ENCODE results near the gene ADAM11. TPM values are rescaled to one million over a fixed set of nuclear protein-coding genes. Genes with fewer than 3 reads are reported as not detected.

Gene ADAM11
- total RNA-seq, 2 donors from 2014 or later = 0.41 to 5.7 TPM

DNA sequence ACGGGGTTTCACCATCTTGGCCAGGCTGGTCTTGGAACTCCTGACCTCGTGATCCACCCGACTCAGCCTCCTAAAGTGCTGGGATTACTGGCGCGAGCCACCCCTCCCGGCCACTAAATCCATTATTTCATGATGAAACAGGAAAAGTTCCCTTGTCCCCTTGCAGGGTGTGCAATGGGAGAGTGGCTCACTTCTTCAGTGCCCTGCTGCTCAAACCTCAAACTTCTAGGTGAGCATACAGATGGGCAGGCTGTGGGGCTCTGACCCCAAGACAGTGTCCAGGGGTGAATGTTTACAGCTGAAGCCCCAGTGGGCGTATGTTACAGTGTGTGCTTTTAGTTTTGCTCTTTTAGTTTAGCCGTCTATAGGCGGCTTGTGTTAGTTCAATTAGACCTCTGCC, 36.6 kb downstream of the ADAM11 start:
- no peaks in the 10 kb centered on the region for H3K27me3 ChIP-seq (replicated peaks; ENCODE audit: insufficient read depth)
- peak overlapping the region; percentile 81 to 88 for H3K27ac ChIP-seq
- DNase-seq (ENCODE audit: low spot score) (no peak), ATAC-seq (ENCODE audit: insufficient number of reproducible peaks, low FRiP score, low read depth) (no peak)
- peaks cover 11 to 55% of the 10 kb centered on the region in 2 donors for H3K4me1 ChIP-seq (ENCODE audit: control insufficient read depth in 1 of 2, low read depth in 2 of 2)
- H3K4me3 ChIP-seq = peak overlapping the region; percentile 64
- H3K9me3 ChIP-seq = no peaks in the 10 kb centered on the region
- H3K36me3 ChIP-seq = no peaks in the 10 kb centered on the region
- TF ChIP-seq CTCF (IDR thresholded peaks at IDR 0.05) = no peak

- no peak for ATAC-seq (ENCODE audit: insufficient number of reproducible peaks, low FRiP score, low read depth)
- Histone ChIP-seq H3K27me3 (replicated peaks; ENCODE audit: insufficient read depth) (no peaks in the 10 kb centered on the region), H3K4me1 (ENCODE audit: control insufficient read depth in 1 of 2, low read depth in 2 of 2) (peaks cover 11 to 57% of the 10 kb centered on the region in 2 donors), H3K4me3 (peak overlapping the region; percentile 64), H3K27ac (peak overlapping the region; percentile 81 to 88), H3K36me3 (no peaks in the 10 kb centered on the region), H3K9me3 (no peaks in the 10 kb centered on the region)
- TF ChIP-seq CTCF (IDR thresholded peaks at IDR 0.05) = no peak
- no peak for DNase-seq (ENCODE audit: low spot score)
Measured at GRCh38 chr17:44795928-44796327, 37.1 kb downstream of the ADAM11 start.

GRCh38 chr17:44796731-44797130, 37.9 kb downstream of the ADAM11 start:
- Histone ChIP-seq H3K4me3 (peak overlapping the region; percentile 64), H3K27me3 (replicated peaks; ENCODE audit: insufficient read depth) (no peaks in the 10 kb centered on the region), H3K4me1 (ENCODE audit: control insufficient read depth in 1 of 2, low read depth in 2 of 2) (peaks cover 11 to 65% of the 10 kb centered on the region in 2 donors), H3K36me3 (no peaks in the 10 kb centered on the region), H3K27ac (peak overlapping the region; percentile 81 to 88), H3K9me3 (no peaks in the 10 kb centered on the region)
- no peak for TF ChIP-seq CTCF (IDR thresholded peaks at IDR 0.05)
- no peak for ATAC-seq (ENCODE audit: insufficient number of reproducible peaks, low FRiP score, low read depth)
- DNase-seq (ENCODE audit: low spot score) = no peak

DNA sequence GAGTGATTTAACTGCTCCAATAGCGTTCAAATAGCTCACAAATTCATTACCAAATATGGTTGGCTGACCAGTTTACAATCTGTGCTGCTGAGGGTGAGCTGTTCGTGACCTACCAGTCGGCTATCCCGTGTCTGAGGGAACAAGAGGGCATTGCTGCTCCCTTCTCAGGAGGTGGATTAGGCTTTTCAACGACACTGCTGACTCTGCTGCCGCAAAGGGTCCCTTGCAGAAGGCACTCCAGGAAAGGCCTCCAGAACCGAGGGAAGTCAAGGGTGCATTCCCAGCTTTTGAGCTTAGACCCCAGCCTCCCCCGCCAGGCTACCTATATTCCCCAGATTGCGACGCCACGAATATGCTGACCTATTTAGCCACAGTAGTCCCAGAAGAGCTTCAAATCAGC, 39.0 kb downstream of the ADAM11 start:
- Histone ChIP-seq H3K4me1 (ENCODE audit: control insufficient read depth in 1 of 2, low read depth in 2 of 2) (peaks cover 16 to 76% of the 10 kb centered on the region in 2 donors), H3K27ac (peak overlapping the region; percentile 81 to 88), H3K9me3 (no peaks in the 10 kb centered on the region), H3K4me3 (peak overlapping the region; percentile 64), H3K27me3 (replicated peaks; ENCODE audit: insufficient read depth) (no peaks in the 10 kb centered on the region), H3K36me3 (no peaks in the 10 kb centered on the region)
- DNase-seq (ENCODE audit: low spot score) = no peak
- peak; percentile 31 for ATAC-seq (ENCODE audit: insufficient number of reproducible peaks, low FRiP score, low read depth)
- TF ChIP-seq CTCF (IDR thresholded peaks at IDR 0.05) = no peak

DNA sequence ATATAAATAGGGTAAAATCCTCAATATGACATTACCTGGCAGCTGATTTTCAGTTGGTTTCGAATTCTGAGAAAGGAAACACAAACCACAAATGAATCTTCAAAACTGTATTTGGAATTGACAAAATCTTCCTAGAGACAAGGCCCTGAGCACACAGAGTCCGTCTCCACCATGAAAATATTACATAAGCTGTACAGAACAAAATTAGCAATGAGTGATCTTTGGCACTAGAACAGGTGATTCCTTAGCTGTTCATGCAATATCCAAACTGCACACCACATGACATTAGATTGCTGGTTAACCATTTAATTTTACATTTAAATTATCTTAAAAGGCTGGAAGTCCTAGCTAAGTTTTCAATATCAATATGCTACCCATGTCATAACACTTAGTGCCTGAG, 39.6 kb downstream of the ADAM11 start:
- peak overlapping the region; percentile 81 to 88 for H3K27ac ChIP-seq
- no peak for TF ChIP-seq CTCF (IDR thresholded peaks at IDR 0.05)
- H3K36me3 ChIP-seq = no peaks in the 10 kb centered on the region
- H3K9me3 ChIP-seq = no peaks in the 10 kb centered on the region
- ATAC-seq (ENCODE audit: insufficient number of reproducible peaks, low FRiP score, low read depth) (no peak), DNase-seq (ENCODE audit: low spot score) (no peak)
- H3K27me3 ChIP-seq (replicated peaks; ENCODE audit: insufficient read depth) = no peaks in the 10 kb centered on the region
- peaks cover 20 to 82% of the 10 kb centered on the region in 2 donors for H3K4me1 ChIP-seq (ENCODE audit: control insufficient read depth in 1 of 2, low read depth in 2 of 2)
- H3K4me3 ChIP-seq = peak overlapping the region; percentile 64

Measured in thoracic aorta (tissue), 2 donors.